Activated CD8-positive, alpha-beta memory T cell treated with anti-CD3 and anti-CD28 coated beads for 48 hours (primary cell): ENCODE measurements around the gene DRC7.
"Not testable (repeated sequence)": the region's sequence is repeated elsewhere in the genome, so short reads cannot be mapped to it uniquely, and the experiment has no call there.

Source experiments
- DNase-seq, 3 experiments: peaks; one replicate each; pipeline ENCODE4 v3.0.0-alpha.2; 2020; ENCODE audit warnings: low read depth in 2 of 3, low spot score in 2 of 3

DRC7 gene

DNA sequence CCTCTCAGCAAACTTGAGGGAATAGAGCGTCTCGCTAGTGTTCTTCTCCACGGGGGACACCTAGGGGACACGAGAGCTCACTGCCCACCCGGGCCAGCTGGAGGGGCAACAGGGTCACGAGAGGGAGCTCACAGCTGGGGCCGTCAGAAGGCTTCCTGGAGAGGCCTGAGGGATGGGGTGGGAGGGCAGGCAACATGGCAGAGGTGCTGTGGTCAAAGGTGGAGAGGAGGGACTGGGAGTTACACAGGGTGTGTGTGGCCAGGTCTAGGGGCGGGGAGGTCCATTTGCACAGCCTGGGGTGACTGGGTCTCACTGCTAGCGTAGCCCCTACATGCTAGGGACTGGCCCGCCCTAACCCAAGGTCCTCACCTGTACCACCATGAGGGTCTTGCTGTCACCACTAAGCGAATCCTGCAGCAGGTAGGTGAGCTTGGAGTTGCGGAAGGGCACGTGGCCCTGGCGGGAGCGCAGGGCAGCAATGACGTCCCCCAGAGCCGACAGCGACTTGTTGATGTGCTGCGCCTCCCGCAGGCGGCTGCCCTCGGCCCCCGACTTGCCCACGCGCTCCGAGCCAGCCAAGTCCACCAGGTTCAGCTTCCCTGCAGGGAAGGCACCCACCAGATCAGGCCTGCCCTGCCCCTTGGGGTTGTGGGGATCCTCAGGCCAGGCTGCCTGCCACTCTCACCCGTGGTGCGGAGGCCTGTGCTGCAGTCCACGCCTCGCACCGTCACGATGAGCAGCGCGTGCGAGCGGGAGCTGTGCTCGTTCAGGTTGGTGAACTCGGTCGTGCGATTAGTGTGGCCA lies 66.0 kb downstream of the DRC7 start:
- no peak for DNase-seq

DNA sequence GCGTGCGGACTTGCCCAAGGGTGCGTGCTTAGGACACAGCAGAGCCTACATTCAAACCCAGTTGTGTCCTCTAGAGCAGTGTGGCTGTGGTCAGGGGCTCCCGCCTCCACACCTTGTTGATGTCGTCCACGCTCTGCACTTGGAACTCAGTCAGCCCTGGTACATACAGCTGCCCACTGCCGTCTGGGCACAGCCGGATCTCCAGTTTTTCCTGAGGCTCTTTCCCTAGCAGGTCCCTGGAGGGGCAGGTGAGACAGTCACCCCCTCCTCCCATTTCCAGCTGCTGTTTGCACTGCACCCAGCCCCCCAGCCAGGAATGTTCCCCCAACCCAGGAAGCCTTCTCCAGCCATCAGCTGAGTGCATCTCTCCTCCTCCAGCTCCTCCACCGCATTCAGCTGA lies 66.7 kb downstream of the DRC7 start:
- no peak for DNase-seq

DNA sequence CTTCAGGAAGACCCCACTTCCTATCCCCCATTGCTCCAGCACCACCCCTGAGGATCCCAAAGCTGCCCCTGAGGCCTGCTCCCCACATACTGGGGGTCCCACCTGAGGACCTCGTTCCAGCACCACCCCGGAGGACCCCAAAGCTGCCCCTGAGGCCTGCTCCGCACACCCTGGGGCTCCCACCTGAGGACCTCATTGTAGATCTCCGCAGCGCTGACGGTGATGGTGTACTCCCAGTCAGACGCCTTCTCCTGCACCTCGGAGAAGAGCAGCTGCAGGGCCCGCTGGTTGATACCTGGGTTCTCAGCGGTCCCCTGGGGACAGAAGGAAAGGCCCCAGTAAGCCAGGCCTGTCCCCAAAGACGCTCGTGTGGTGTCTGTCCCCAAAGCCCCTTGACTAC lies 67.4 kb downstream of the DRC7 start:
- no peak for DNase-seq

DNA sequence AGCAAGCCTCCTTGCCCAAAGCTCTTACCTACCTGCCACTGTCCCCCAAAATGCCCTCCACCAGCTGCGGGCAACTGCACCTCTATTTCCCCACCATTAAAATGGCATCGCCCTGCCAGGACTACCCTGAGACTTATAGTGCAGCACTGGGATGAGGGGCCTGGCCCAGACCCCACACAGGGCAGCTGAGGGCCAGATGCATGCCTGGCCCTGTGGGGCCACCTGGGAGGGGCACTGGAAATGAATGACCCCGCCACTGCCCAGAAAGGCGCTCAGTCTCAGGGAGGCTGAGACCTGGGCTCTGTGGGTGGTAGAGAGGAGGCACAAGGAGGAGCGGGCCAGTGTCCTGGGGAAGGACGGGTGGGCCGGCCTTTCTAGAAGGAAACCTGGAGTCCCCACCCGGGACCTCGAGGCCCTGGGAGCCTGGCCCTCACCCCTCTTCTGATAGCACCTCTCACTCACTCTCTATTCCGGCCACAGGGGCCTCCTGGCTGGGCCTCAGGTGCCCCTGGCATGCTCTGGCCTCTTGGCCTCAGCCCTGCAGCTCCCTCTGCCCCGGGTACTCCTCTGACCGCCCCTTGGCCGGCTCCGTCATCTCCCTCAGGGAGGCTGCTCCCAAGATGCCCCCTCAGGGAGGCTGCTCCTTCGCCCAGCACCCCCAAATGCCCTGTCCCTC lies 67.9 kb downstream of the DRC7 start:
- DNase-seq, result no peak

DNA sequence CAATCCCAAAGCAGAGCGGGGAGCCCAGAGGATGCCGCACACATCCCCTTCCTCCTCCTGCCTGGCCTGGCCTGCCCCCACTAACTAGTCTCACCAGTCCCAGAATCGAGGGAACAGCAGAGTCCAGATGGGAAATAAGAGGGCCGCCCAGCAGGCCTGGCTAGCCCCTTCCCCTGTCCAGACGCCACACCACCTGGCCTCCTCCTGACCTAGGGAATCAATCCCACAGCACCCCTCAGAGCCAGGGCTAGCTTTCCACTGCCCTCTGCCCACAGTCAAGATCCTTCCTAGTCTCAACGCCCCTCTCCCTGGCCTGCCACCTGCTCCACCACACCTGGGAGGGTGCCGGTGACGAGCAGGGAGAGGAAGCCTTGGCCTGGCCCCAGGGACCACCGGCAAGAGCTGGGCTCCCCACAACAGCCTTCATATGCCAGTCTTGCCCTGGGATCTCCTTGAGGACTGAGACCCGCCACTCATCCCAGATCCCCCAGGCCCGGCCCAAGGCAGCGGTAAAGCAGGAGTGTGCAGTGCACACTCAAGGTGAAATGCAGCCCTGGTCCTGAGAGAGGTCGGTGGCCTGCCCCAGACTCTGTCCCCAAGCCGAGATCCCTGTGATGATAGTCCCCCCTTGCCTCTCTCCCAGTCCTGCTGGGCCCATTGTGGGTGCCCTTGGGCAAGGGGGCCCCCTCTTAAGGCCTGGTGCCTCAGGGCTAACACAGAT lies 68.8 kb downstream of the DRC7 start:
- no peak for DNase-seq

DNA sequence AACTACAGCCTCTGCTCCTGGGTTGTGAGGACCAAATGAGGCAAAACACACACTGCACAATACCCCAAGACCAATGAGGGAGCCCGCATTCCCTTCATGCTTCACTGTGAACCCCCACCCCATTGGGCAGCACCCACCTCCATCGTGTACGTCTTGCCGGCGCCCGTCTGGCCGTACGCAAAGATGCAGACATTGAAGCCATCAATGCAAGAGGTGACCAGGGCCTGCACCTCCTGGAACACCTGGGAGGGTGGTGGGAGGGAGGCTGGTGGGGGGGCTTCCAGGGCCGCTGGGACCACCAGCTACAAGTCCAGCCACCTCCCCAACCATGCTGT lies 69.4 kb downstream of the DRC7 start:
- DNase-seq, result no peak

DNA sequence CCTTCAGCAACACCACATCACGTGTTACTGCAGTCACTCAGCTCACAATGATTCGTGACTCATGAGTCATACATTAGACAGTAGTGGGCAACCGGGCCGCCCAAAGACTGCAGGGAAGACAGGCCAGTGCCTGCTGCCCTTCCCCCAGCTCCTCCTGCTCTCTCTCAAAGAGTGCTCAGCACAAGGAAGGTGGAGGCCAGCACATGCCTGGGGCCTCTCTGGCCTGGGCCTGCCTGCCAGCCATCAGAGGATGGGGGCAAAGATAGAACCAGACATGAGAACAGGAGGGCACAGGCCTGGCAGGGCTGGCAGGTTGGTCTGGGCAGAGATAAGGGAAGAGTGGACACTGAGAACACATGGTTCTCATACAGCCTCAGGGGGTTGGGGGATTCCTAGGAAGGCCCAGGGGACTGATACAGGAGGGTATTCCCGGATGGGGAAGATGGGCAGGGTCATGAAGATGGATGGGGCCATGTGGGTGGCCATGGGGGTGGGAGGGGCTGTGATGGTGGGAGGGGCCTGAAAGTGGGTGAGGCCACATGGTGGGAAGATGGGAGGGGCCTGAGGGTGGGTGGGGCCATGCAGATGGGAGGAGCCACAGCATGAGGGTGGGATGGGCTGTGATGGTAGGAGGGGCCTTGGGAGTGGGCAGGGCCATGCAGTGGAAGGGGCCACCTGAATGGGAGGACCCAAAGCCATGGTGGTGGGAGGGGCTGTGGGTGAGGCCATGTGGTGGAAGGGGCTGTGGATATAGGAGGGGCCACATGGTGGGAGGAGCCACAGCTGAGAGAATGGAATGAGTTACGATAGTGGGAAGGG lies 69.9 kb downstream of the DRC7 start:
- peak in 1 of 3 experiments; percentile 10 for DNase-seq

DNA sequence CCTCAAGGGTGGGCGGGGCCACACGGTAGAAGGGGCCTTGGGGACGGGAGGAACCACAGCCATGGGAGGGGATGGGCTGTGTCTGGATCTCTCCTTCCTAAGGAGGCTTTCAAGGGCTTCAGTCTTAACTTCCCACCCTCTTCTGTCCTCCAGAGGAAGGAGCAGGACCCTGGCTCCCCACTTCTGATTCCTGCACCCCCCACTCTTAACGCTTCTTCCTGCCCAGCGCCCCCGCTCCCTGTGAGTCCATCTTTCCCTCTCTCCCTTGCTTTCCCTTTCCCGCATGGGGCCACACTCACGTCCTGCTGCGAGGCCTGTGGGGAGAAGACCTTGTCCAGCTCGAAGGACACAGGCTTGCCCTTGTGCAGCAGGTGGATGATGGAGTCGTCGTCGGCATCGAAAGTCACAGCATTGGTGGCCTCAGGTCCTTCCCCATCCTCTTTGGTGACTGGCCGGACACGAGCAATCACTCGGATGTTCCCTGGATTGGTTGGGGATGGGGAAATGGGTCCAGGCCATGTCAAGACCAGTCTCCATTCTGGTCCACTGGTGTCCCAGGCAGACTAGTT lies 70.6 kb downstream of the DRC7 start:
- DNase-seq, result no peak

DNA sequence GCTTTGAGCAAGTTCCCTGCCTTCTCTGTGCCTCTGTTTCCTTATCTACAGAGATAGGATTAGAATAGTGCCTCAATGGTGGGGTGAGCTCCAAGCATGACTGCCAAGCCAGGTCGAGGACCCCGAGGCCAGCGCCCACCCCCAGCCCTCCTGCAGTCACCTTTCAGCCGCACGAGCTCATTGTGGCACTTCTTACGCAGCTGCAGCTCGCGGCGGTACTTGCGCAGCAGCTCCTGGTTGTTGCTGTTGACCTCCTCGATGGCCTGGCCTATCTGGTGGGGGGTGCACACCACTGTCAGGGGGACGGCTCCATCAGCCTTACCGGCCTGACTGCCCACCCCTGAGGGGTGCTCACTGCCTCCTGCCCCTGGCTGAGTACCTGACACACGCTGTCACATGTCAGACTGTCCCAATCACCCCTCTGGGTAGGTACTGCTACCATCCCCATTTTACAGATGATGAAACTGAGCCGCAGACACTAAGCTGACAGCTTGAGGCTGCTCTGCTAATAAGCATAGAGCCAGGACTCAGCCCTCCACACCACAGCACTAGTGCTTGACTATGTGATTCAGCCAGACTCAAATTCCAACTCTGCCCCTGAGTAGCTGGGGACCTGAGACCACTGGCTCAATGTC lies 72.2 kb downstream of the DRC7 start:
- no peak for DNase-seq

DNA sequence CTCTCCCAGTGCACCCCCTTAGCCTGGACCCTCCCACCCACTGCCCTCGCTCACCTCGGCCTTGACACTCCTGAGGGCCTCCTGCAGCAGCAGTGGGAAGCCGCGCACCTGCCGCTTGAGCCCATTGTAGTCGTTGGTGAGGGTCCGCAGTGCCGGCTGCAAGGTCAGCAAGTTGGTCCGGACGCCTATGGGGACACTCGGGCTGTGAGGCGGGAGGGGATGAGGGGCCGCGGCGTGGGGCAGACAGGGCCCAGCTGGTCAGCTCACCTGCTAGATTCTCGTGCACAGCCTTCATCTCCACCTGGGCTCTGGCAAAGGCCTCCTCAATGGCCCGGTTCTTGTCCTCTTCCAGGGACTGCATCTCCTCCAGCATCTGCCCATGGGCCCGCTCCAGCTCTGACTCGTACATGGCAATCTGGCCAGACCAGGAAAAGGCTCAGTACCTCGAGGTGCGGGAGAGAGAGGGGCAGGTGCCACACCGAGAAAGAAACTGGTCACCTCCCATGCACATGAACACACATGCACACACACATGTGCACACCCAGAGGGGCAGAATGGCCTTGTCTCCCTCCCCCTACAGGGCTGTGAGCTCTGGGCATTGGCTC lies 75.0 kb downstream of the DRC7 start:
- DNase-seq, result no peak

DNA sequence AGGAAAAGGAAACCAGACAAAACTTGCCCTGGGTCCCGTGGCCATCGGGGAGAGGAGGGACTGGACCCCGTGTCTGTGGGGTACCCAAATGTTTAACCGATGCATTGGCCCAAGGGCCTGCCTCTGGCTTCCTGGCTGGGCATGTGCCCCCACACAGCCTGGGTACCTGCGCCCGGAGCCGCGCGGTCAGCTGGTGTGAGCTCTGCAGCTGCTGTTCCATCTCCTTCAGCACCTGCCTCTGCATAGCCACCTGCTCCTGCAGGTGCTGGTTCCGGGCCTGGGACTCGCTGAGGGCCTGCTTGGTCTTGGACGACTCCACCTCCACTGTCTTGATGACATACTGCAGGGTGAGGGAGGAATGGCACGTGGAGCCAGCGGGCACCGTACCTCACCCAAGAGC lies 75.8 kb downstream of the DRC7 start:
- DNase-seq, result no peak

DNA sequence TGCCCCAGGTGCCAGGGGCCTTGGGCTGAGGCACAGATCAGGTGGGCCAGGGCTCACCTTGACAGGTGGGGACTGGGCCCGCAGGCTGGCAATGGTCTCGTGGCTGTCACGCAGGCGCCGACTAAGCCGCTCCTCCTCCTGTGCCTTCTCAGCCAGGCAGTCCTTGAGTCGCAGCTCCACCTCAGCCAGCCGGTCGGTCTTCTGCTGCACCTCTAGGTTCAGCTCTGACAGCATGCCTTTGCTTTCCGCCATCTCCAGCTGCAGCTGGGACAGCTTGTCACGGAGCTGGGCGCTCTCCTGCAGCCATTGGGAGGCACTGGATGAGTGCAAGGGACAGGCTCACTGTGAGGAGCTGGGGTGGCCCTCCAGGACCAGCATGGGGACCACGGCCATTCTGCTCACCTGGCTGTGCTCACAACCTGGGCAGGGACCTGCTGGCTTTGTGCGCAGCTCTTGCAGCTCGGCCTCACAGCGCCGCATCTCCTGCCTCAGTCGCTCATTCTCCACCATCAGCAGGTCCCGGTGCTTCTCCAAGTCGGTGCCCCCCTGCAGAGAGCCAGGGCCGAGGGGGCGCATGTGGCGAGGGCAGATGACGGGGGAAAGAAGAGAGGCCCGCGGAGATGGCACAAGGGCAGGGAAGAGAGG lies 76.7 kb downstream of the DRC7 start:
- DNase-seq, result no peak

DNA sequence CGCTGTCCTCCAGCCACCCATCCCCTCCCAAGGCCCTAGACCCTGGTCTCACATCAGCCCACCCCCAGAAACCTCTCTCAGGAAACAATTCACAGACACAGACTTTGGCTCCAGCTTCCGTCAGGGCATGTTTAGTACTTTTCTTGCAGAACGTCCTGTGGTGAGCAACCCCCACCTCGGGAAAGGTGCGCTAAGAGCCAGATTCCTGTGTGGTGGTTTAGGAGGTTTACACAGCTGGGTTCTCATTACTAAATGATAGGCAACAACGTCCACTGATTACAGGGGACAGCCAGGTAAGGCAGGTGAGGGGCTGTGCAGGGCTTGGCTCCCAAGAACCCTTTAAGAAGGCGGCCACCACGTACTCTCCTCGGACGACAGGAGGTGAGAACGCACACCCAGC lies 78.4 kb downstream of the DRC7 start:
- DNase-seq, result no peak

DNA sequence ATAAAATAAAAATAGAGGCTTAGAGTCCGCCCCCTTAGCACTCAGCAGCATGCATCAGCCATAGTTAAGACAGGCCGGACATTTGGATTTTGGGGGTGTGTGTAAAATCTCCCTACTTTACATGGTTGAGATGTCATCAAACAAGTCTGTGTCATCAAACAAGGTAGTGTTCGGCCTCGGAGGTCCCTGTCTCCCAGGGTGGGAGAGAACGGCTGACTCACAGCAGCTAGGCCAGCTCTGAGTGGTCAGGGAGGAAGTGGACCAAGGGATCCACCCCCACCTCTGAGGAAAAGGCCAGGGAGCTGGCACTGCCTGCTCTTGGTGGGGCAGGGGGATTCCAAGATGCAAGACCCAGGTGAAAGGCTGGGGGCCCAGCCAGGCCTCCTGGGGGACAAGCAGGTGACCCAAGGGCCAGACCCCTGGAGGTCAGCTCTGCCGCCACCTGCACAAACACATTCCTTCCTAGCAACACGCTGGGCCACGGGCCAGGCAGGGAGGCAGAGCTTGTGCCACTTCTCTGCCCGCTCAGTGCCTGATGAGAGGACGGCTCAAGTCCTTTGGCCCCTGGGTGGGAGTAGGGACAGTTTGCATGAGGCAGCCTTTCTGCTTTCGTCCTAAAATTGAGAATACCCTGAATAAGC lies 79.2 kb downstream of the DRC7 start:
- no peak for DNase-seq

DNA sequence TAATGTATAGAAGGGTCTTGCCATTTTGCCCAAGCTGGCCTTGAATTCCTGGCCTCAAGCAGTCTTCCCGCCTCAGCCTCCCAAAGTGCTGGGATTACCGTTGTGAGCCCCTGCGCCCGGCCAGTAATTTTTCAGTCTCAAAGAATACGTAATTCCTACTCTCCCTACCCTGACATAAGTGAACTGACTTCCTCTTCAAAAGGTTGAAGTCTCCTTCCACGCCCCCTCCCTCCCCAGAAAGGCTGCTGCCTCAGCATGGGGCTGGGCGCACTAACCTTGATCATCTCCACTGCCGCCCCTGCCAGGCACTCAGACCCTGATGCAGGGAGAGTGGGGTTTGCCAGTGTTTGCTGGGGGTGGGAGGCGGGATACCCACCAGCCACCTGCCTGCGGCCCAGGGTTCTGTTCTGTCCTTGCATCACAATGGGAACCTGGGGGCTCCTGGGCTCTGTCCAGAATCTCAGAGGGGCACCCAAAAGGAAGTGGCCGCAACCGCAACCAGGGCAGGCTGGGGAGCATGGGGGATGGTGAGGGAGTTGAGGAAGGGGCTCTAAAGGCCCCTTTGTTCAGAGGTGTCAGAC lies 80.2 kb downstream of the DRC7 start:
- no peak for DNase-seq

DNA sequence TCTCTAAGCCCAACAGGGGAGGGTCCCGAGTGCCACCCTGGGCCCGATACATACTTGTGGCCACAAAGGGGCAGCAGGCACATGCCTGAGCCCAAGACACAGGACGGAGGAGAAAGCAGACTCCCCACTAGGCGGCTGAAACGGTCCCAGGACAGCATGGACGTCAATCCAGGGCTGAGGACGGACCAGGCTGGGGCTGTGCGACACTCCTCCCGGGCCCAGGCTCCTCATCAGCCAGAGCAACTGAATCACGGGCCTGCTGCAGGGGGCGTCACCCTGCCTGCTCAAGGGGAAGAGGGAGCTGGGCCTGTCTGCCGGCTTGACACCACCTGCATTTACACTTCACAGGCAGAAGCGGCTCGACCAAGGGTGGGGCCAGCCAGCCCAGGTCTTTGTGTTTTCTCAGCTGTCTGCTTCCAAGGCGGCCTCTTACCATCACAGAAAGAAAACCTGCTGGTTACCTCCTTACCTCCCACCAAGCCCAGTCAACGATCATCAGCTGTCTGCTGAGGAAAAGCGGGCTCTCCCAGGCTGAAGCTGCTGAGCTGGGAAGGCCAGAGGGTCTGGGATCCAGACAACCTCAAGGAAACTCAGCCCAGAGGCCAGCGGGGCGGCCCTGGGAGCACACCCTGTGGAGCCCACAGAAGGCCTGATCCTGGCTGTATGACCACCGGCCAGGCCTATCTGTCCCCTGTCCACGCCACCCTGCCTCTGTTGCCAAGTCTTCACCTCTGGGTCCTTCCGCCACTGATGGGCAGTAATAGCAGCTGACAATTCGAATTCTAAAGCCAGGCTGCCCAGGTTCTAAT lies 81.3 kb downstream of the DRC7 start:
- no peak for DNase-seq

DNA sequence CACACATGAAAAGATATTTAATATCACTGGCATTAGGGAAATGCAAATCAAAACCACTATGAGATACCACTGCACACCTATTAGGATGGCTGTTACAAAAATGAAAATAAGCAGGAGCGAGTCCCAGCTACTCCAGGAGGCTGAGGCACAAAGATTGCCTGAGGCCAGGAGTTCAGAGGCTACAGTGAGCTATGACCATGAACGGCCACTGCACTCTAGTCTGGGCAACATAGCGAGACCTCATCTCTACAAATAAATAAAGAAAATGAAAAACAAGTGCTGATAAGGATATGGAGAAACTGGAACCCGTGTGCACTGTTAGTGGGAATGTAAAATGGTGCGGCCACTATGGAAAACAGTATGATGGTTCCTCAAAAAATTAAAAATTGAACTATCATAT lies 84.1 kb downstream of the DRC7 start:
- DNase-seq, result no peak

DNA sequence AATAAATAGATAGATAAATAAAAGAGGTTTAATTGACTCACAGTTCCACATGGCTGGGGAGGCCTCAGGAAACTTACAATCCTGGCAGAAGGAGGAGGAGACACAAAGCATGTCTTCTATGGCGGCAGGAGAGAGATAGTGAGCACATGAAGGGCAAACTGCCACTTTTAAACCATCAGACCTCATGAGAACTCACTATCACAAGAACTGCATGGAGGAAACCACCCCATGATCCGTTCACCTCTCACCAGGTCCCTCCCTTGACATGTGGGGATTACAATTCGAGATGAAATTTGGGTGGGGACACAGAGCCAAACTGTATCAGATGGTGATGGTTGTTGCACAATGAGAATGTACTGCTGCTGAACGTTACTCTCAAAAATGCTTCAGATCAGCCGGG lies 85.2 kb downstream of the DRC7 start:
- not testable (repeated sequence) for DNase-seq
